ENCODE measurements around the gene RNF157.

- TF ChIP-seq POLR2A (IDR thresholded peaks at IDR 0.05; ENCODE audit: low read depth, low read length), result no peak
- TF ChIP-seq POLR2AphosphoS5 (IDR thresholded peaks at IDR 0.05; ENCODE audit: low read depth, low read length), result no peak
Measured at GRCh38 chr17:76131692-76132573, 108.4 kb downstream of the RNF157 start.
